ENCODE measurements around the gene NRXN3.

NRXN3 gene

GRCh38 chr14:78873581-78873980 is 703.4 kb downstream of the NRXN3 start:
- Histone ChIP-seq H2AFZ (ENCODE audit: low read length) (no peak overlapping the region), H3K9me3 (ENCODE audit: low read length) (no peaks in the 10 kb centered on the region), H3K9ac (ENCODE audit: low read length) (no peak overlapping the region), H4K20me1 (ENCODE audit: insufficient read depth, low read length) (no peaks in the 10 kb centered on the region), H3K27ac (ENCODE audit: low read depth, low read length, poor library complexity, severe bottlenecking) (no peak overlapping the region), H3K4me3 (ENCODE audit: low read depth, low read length, poor library complexity, severe bottlenecking) (no peak overlapping the region), H3K9me2 (ENCODE audit: low read depth, low read length) (no peaks in the 10 kb centered on the region), H3K4me1 (ENCODE audit: insufficient read depth, low read length, severe bottlenecking) (no peaks in the 10 kb centered on the region), H3K79me2 (ENCODE audit: insufficient read depth, low read length) (no peaks in the 10 kb centered on the region), H3K36me3 (ENCODE audit: insufficient read depth, low read length) (no peaks in the 10 kb centered on the region), H3K27me3 (ENCODE audit: insufficient read depth, low read length) (no peaks in the 10 kb centered on the region), H3K4me2 (ENCODE audit: low read length) (no peak overlapping the region), H3F3A (ENCODE audit: insufficient read depth, low read length) (no peaks in the 10 kb centered on the region)
- TF ChIP-seq CTCF (IDR thresholded peaks at IDR 0.05; ENCODE audit: low read length) = no peak
- TF ChIP-seq EZH2 (IDR thresholded peaks at IDR 0.05; ENCODE audit: borderline replicate concordance, low read length) = no peak

GRCh38 chr14:78875049-78875448 is 704.9 kb downstream of the NRXN3 start:
- H2AFZ ChIP-seq (ENCODE audit: low read length) = no peak overlapping the region
- no peaks in the 10 kb centered on the region for H3K9me3 ChIP-seq (ENCODE audit: low read length)
- H4K20me1 ChIP-seq (ENCODE audit: insufficient read depth, low read length) = no peaks in the 10 kb centered on the region
- H3F3A ChIP-seq (ENCODE audit: insufficient read depth, low read length) = no peaks in the 10 kb centered on the region
- no peak overlapping the region for H3K4me2 ChIP-seq (ENCODE audit: low read length)
- no peaks in the 10 kb centered on the region for H3K79me2 ChIP-seq (ENCODE audit: insufficient read depth, low read length)
- TF ChIP-seq CTCF (IDR thresholded peaks at IDR 0.05; ENCODE audit: low read length) = no peak
- no peak for TF ChIP-seq EZH2 (IDR thresholded peaks at IDR 0.05; ENCODE audit: borderline replicate concordance, low read length)
- H3K4me1 ChIP-seq (ENCODE audit: insufficient read depth, low read length, severe bottlenecking) = no peaks in the 10 kb centered on the region
- H3K27me3 ChIP-seq (ENCODE audit: insufficient read depth, low read length) = no peaks in the 10 kb centered on the region
- H3K9me2 ChIP-seq (ENCODE audit: low read depth, low read length) = no peaks in the 10 kb centered on the region
- H3K27ac ChIP-seq (ENCODE audit: low read depth, low read length, poor library complexity, severe bottlenecking) = no peak overlapping the region
- no peak overlapping the region for H3K9ac ChIP-seq (ENCODE audit: low read length)
- H3K36me3 ChIP-seq (ENCODE audit: insufficient read depth, low read length) = no peaks in the 10 kb centered on the region
- H3K4me3 ChIP-seq (ENCODE audit: low read depth, low read length, poor library complexity, severe bottlenecking) = no peak overlapping the region

- no peak overlapping the region for H3K4me3 ChIP-seq (ENCODE audit: low read depth, low read length, poor library complexity, severe bottlenecking)
- no peaks in the 10 kb centered on the region for H3K79me2 ChIP-seq (ENCODE audit: insufficient read depth, low read length)
- H4K20me1 ChIP-seq (ENCODE audit: insufficient read depth, low read length) = no peaks in the 10 kb centered on the region
- H3K27me3 ChIP-seq (ENCODE audit: insufficient read depth, low read length) = no peaks in the 10 kb centered on the region
- no peaks in the 10 kb centered on the region for H3K4me1 ChIP-seq (ENCODE audit: insufficient read depth, low read length, severe bottlenecking)
- H2AFZ ChIP-seq (ENCODE audit: low read length) = no peak overlapping the region
- H3K9me3 ChIP-seq (ENCODE audit: low read length) = no peaks in the 10 kb centered on the region
- H3K9ac ChIP-seq (ENCODE audit: low read length) = no peak overlapping the region
- TF ChIP-seq EZH2 (IDR thresholded peaks at IDR 0.05; ENCODE audit: borderline replicate concordance, low read length) = no peak
- H3K9me2 ChIP-seq (ENCODE audit: low read depth, low read length) = no peaks in the 10 kb centered on the region
- no peaks in the 10 kb centered on the region for H3K36me3 ChIP-seq (ENCODE audit: insufficient read depth, low read length)
- H3K4me2 ChIP-seq (ENCODE audit: low read length) = no peak overlapping the region
- no peak overlapping the region for H3K27ac ChIP-seq (ENCODE audit: low read depth, low read length, poor library complexity, severe bottlenecking)
- no peaks in the 10 kb centered on the region for H3F3A ChIP-seq (ENCODE audit: insufficient read depth, low read length)
These were observed 715.7 kb downstream of the NRXN3 start for GRCh38 chr14:78885884-78886283.

- H3K9ac ChIP-seq (ENCODE audit: low read length) = no peak overlapping the region
- H3K9me2 ChIP-seq (ENCODE audit: low read depth, low read length) = no peaks in the 10 kb centered on the region
- no peak overlapping the region for H2AFZ ChIP-seq (ENCODE audit: low read length)
- H3K4me2 ChIP-seq (ENCODE audit: low read length) = no peak overlapping the region
- H3F3A ChIP-seq (ENCODE audit: insufficient read depth, low read length) = no peaks in the 10 kb centered on the region
- no peaks in the 10 kb centered on the region for H3K4me1 ChIP-seq (ENCODE audit: insufficient read depth, low read length, severe bottlenecking)
- H3K27me3 ChIP-seq (ENCODE audit: insufficient read depth, low read length) = no peaks in the 10 kb centered on the region
- no peaks in the 10 kb centered on the region for H3K9me3 ChIP-seq (ENCODE audit: low read length)
- H3K4me3 ChIP-seq (ENCODE audit: low read depth, low read length, poor library complexity, severe bottlenecking) = no peak overlapping the region
- no peaks in the 10 kb centered on the region for H3K36me3 ChIP-seq (ENCODE audit: insufficient read depth, low read length)
- H4K20me1 ChIP-seq (ENCODE audit: insufficient read depth, low read length) = no peaks in the 10 kb centered on the region
- no peaks in the 10 kb centered on the region for H3K79me2 ChIP-seq (ENCODE audit: insufficient read depth, low read length)
- no peak for TF ChIP-seq CTCF (IDR thresholded peaks at IDR 0.05; ENCODE audit: low read length)
- TF ChIP-seq EZH2 (IDR thresholded peaks at IDR 0.05; ENCODE audit: borderline replicate concordance, low read length) = no peak
- no peak overlapping the region for H3K27ac ChIP-seq (ENCODE audit: low read depth, low read length, poor library complexity, severe bottlenecking)
These were observed 727.3 kb downstream of the NRXN3 start for GRCh38 chr14:78897443-78897842.

Data from OCI-LY1 (cell line).